HepG2 (cell line): Measurements from ENCODE around the gene EIF4G3. TPM values are rescaled to one million over a fixed set of nuclear protein-coding genes. Genes with fewer than 3 reads are reported as not detected.
A peak's percentile ranks its signal among the peaks of the same experiment; 100 is the strongest.
"Not testable (repeated sequence)": the region's sequence is repeated elsewhere in the genome, so short reads cannot be mapped to it uniquely, and the experiment has no call there.

Source experiments
- ATAC-seq: fragments of 200-7000 bp; cut with Tn5 transposase; 3 replicates; pipeline ENCODE4 v1.9.1; 2020; ENCODE audit warnings: mild to moderate bottlenecking, moderate library complexity
- BruUV-seq: library from RNA; stranded (reverse); fragments of 400-500 nt; replicated peaks from 2 replicates; lab custom pipeline; 2021; lab: Mats Ljungman, UMichigan
- CTCF ChIA-PET: fragments of 300-600 bp; formaldehyde crosslinking; extraction: SDS; loops from one replicate; lab custom pipeline; 2021; ENCODE audit warnings: low total read pairs, inconsistent platforms, low intra/inter-chr PET ratio; lab: Yijun Ruan, JAX
- POLR2A ChIA-PET: fragments of 350-600 bp; sonication (Branson Sonifier 250); formaldehyde crosslinking; loops from one replicate; lab custom pipeline; 2020; ENCODE audit warnings: antibody characterized with exemption, inconsistent platforms; lab: Yijun Ruan, JAX
- DNase-seq: peaks from one replicate; pipeline ENCODE4 v3.0.0-alpha.2; 2015; ENCODE audit warnings: low spot score
- FAIRE-seq: peaks from 3 replicates; lab custom pipeline; 2011; peaks lifted over from hg19 to GRCh38; lab: Jason Lieb, UNC
- H2AFZ ChIP-seq: one replicate; pipeline ENCODE4 v1.6.1; 2011; ENCODE audit warnings: low read length, inconsistent platforms
- H3K27ac ChIP-seq: fragments of 300-600 bp; 3 replicates; pipeline ENCODE4 v1.8.0; 2011; ENCODE audit warnings: mixed run types, mild to moderate bottlenecking, mixed read lengths, low read length, inconsistent platforms; ENCODE audit not compliant: insufficient read depth; ENCODE audit errors: extremely low read length
- H3K27me3 ChIP-seq, 2 experiments: fragments of 200-600 bp in 1 of 2; 2 replicates in 1 of 2; 3 replicates in 1 of 2; pipeline versions ENCODE4 v1.6.0 to v1.8.0; 2011; ENCODE audit warnings: low read length in 2 of 2, mild to moderate bottlenecking in 2 of 2, moderate library complexity in 2 of 2, inconsistent platforms in 1 of 2; ENCODE audit not compliant: insufficient read depth in 2 of 2, control insufficient read depth in 1 of 2
- H3K36me3 ChIP-seq, 2 experiments: fragments of 200-600 bp in 1 of 2; replicated peaks in 1 of 2; 2 replicates in 1 of 2; 3 replicates in 1 of 2; pipeline versions ENCODE4 v1.5.1 to v1.8.0; 2011; ENCODE audit warnings: low read length in 2 of 2, inconsistent platforms in 1 of 2; ENCODE audit not compliant: insufficient read depth in 2 of 2, control insufficient read depth in 1 of 2
- H3K4me1 ChIP-seq: 2 replicates; pipeline ENCODE4 v1.5.1; 2012; ENCODE audit warnings: low read length, inconsistent platforms; ENCODE audit not compliant: insufficient read depth
- H3K4me2 ChIP-seq: 2 replicates; pipeline ENCODE4 v1.6.0; 2011; ENCODE audit warnings: low read depth, low read length, inconsistent platforms
- H3K4me3 ChIP-seq, 3 experiments: fragments of 200-600 bp in 1 of 3; sonication (generic), shearing (Covaris generic) in 1 of 3; replicated peaks in 1 of 3; 2 replicates each; pipeline ENCODE4 v1.5.1; 2011 to 2016; ENCODE audit warnings: low read length in 3 of 3, inconsistent platforms in 2 of 3, low read depth in 2 of 3, mild to moderate bottlenecking in 2 of 3, control low read depth in 1 of 3, mixed read lengths in 1 of 3; ENCODE audit not compliant: insufficient read depth in 1 of 3
- H3K79me2 ChIP-seq: one replicate; pipeline ENCODE4 v1.6.1; 2011; ENCODE audit warnings: low read length, inconsistent platforms; ENCODE audit not compliant: insufficient read depth
- H3K9ac ChIP-seq: 2 replicates; pipeline ENCODE4 v1.6.0; 2011; ENCODE audit warnings: mild to moderate bottlenecking, low read depth, low read length, inconsistent platforms; ENCODE audit not compliant: insufficient read depth
- H3K9me3 ChIP-seq: 2 replicates; pipeline ENCODE4 v1.5.1; 2012; ENCODE audit warnings: mild to moderate bottlenecking, low read length
- H4K20me1 ChIP-seq: 2 replicates; pipeline ENCODE4 v1.6.0; 2011; ENCODE audit warnings: inconsistent platforms, mild to moderate bottlenecking, low read length, moderate library complexity; ENCODE audit not compliant: insufficient read depth
- BHLHE40 ChIP-seq: IDR thresholded peaks from 2 replicates; pipeline ENCODE4 v1.6.1; 2011; ENCODE audit warnings: low read length, improper control_type of control experiment
- CEBPG ChIP-seq: IDR thresholded peaks from 2 replicates; pipeline ENCODE4 v1.6.1; 2016
- FOXP4 ChIP-seq: sonication (generic); formaldehyde crosslinking; IDR thresholded peaks from 2 replicates; pipeline ENCODE4 v1.4.0; 2020; ENCODE audit warnings: missing genetic modification reagents
- GFI1 ChIP-seq: sonication (generic); formaldehyde crosslinking; IDR thresholded peaks from 2 replicates; pipeline ENCODE4 v1.5.0; 2020; ENCODE audit warnings: missing genetic modification reagents, mild to moderate bottlenecking, borderline replicate concordance
- HNF4A ChIP-seq: sonication (generic); formaldehyde crosslinking; IDR thresholded peaks from 2 replicates; pipeline ENCODE4 v1.4.0; 2020; ENCODE audit warnings: missing genetic modification reagents
- LCORL ChIP-seq, 2 experiments: fragments of 450-650 bp in 1 of 2; sonication (generic) in 1 of 2; formaldehyde crosslinking in 1 of 2; IDR thresholded peaks; 2 replicates each; pipeline versions ENCODE4 v1.5.0 to v1.6.1; 2017 to 2020; ENCODE audit warnings: antibody characterized with exemption in 1 of 2, missing genetic modification reagents in 1 of 2
- NR2C2 ChIP-seq: sonication (generic); formaldehyde crosslinking; IDR thresholded peaks from 2 replicates; pipeline ENCODE4 v1.4.0; 2020; ENCODE audit warnings: missing genetic modification reagents, mild to moderate bottlenecking, moderate library complexity, borderline replicate concordance
- NR2F1 ChIP-seq, 2 experiments: fragments of 450-650 bp in 1 of 2; formaldehyde crosslinking in 1 of 2; IDR thresholded peaks; 2 replicates each; pipeline versions ENCODE4 v1.5.0 to v1.6.1; 2016 to 2020; ENCODE audit warnings: mild to moderate bottlenecking in 1 of 2, missing compliant biosample characterization in 1 of 2, missing genetic modification reagents in 1 of 2, moderate library complexity in 1 of 2
- POGK ChIP-seq: sonication (generic); formaldehyde crosslinking; conservative IDR thresholded peaks from 2 replicates; pipeline ENCODE4 v1.8.0; 2022; ENCODE audit warnings: mild to moderate bottlenecking, moderate library complexity, missing genetic modification reagents
- RARA ChIP-seq: IDR thresholded peaks from 2 replicates; pipeline ENCODE4 v1.6.1; 2016; ENCODE audit warnings: missing genetic modification reagents, missing compliant biosample characterization
- RXRA ChIP-seq: sonication (generic); formaldehyde crosslinking; IDR thresholded peaks from 2 replicates; pipeline ENCODE4 v1.5.1; 2020; ENCODE audit warnings: missing genetic modification reagents
- TARDBP ChIP-seq: sonication (generic); formaldehyde crosslinking; IDR thresholded peaks from 2 replicates; pipeline ENCODE4 v1.8.0; 2022; ENCODE audit warnings: mild to moderate bottlenecking, missing genetic modification reagents
- ZMYM3 ChIP-seq: sonication (generic); formaldehyde crosslinking; IDR thresholded peaks from 2 replicates; pipeline ENCODE4 v1.5.1; 2020; ENCODE audit warnings: mild to moderate bottlenecking, missing genetic modification reagents
- ZNF121 ChIP-seq: sonication (generic); formaldehyde crosslinking; IDR thresholded peaks from 2 replicates; pipeline ENCODE4 v1.5.0; 2020; ENCODE audit warnings: mild to moderate bottlenecking, missing genetic modification reagents
- ZNF709 ChIP-seq: sonication (generic); formaldehyde crosslinking; IDR thresholded peaks from 2 replicates; pipeline ENCODE4 v1.5.0; 2020; ENCODE audit warnings: mild to moderate bottlenecking, missing genetic modification reagents
- whole genome bisulfite sequencing: methylation state at CpG from one replicate; pipeline ENCODE4 v1.1.6; 2017; ENCODE audit warnings: low lambda C conversion rate; 5-methylcytosine and 5-hydroxymethylcytosine counted together
- in situ Hi-C: cut with HindIII; loops from 2 replicates; pipeline ENCODE4 v1.10.0; 2017; ENCODE audit warnings: low pct_unique_long_range_greater_than_20kb; ENCODE audit not compliant: extremely low pct_ligation_motif_present
- intact Hi-C: fragments of 100-400 bp; cut with micrococcal nuclease; formaldehyde crosslinking; loops from one replicate; pipeline ENCODE4 v1.10.0; 2022; ENCODE audit not compliant: unreplicated experiment
- polyA plus RNA-seq, 8 experiments: library from polyadenylated mRNA; depleted of rRNA in 3 of 8; stranded (reverse) in 7 of 8; unstranded in 1 of 8; fragments of >200 nt; fragmentation: Illumina TruSeq in 4 of 8; extraction: Trizol in 4 of 8; gene quantifications; 2 replicates each; pipeline versions ENCODE4 v1.2.1 to v1.2.3, GENCODE V29; 2011 to 2016; ENCODE audit warnings: low read depth in 4 of 8, missing spikeins in 1 of 8, mixed read lengths in 1 of 8; ENCODE audit not compliant: insufficient read depth in 1 of 8
- total RNA-seq, 5 experiments: library from RNA; depleted of rRNA; stranded (reverse); fragments of >200 nt; fragmentation: Illumina TruSeq; extraction: Trizol; gene quantifications; 2 replicates each; pipeline ENCODE4 v1.2.3, GENCODE V29; 2016; ENCODE audit warnings: low read depth in 1 of 5

EIF4G3 gene
- total and polyA plus RNA-seq, 2 of the 13 experiments (the other 11 are each of a cell fraction or from before 2014, with no cell fraction given): 22.2 to 27.6 TPM

- H3K79me2 ChIP-seq: peaks cover 6% of the 10 kb centered on the region
- no peak for ATAC-seq
- intact Hi-C loops (no loop called here), in situ Hi-C loops (no loop called here)
- H3K4me3 ChIP-seq: no peak overlapping the region
- no peak for FAIRE-seq
- POLR2A ChIA-PET: no interaction called here
- no peak for TF ChIP-seq ZNF709 (CRISPR knock-in tag)
- peak; percentile 78 for TF ChIP-seq ZNF121 (CRISPR knock-in tag)
- H3K27me3 ChIP-seq: no peaks in the 10 kb centered on the region; a peak in 1 of 5 replicates
- H3K4me2 ChIP-seq: no peak overlapping the region
- H3K9ac ChIP-seq: no peak overlapping the region
- BruUV-seq: no TSS peak
- no peak overlapping the region for H3K27ac ChIP-seq
- no peak overlapping the region for H2AFZ ChIP-seq
- CTCF ChIA-PET: no interaction called here
- no peaks in the 10 kb centered on the region for H3K9me3 ChIP-seq
- WGBS: 77% methylated on average over 3 of the region's 3 CpGs
- peaks cover 23% of the 10 kb centered on the region for H3K4me1 ChIP-seq
- peaks cover 5% of the 10 kb centered on the region for H4K20me1 ChIP-seq
- no peak for DNase-seq
- H3K36me3 ChIP-seq: no peaks in the 10 kb centered on the region
These were observed 385.9 kb downstream of the EIF4G3 start for GRCh38 chr1:20790785-20791184.

GRCh38 chr1:20789598-20789997, 387.1 kb downstream of the EIF4G3 start:
- not testable (repeated sequence) for ATAC-seq
- TF ChIP-seq HNF4A (CRISPR knock-in tag): peak; percentile 37
- TF ChIP-seq RXRA (CRISPR knock-in tag): peak; percentile 38; the same call in 1 of the 2 replicates
- TF ChIP-seq BHLHE40: peak; percentile 83
- 0 out of 2 replicates have a peak, but pooled peaks have one; percentile 36 for TF ChIP-seq POGK (CRISPR knock-in tag)
- 0 out of 2 replicates have a peak, but pooled peaks have one; percentile 25 for TF ChIP-seq CEBPG (CRISPR knock-in tag)
- peak; percentile 32; the same call in 1 of the 2 replicates for TF ChIP-seq GFI1 (CRISPR knock-in tag)
- 0 out of 2 replicates have a peak, but pooled peaks have one; percentile 22 for TF ChIP-seq TARDBP (CRISPR knock-in tag)
- peak; percentile 69 for TF ChIP-seq RARA
- TF ChIP-seq LCORL (IDR thresholded peaks at IDR 0.05): peak; percentile 47; the same call in 1 of the 2 replicates
- peak; percentile 46; the same call in 1 of the 2 replicates for TF ChIP-seq LCORL (CRISPR knock-in tag; IDR thresholded peaks at IDR 0.05)
- TF ChIP-seq NR2C2 (CRISPR knock-in tag): peak; percentile 61; the same call in 1 of the 2 replicates
- 0 out of 2 replicates have a peak, but pooled peaks have one; percentile 8 for TF ChIP-seq ZMYM3 (CRISPR knock-in tag)
- peak in 1 of 2 experiments; percentile 38; a peak in 1 of 4 replicates for TF ChIP-seq NR2F1 (CRISPR knock-in tag; IDR thresholded peaks at IDR 0.05)
- TF ChIP-seq FOXP4 (CRISPR knock-in tag): peak; percentile 26; the same call in 1 of the 2 replicates

More at GRCh38 chr1:20789598-20789997, 387.1 kb downstream of the EIF4G3 start:
- H3K27ac ChIP-seq, in situ Hi-C loops, H3K36me3 ChIP-seq, H3K27me3 ChIP-seq, POLR2A ChIA-PET, H3K9ac ChIP-seq, H2AFZ ChIP-seq, FAIRE-seq, BruUV-seq, CTCF ChIA-PET, H3K9me3 ChIP-seq: not testable (repeated sequence)
- Histone ChIP-seq H3K4me1 (peaks cover 30% of the 10 kb centered on the region), H3K79me2 (peaks cover 18% of the 10 kb centered on the region), H4K20me1 (peaks cover 17% of the 10 kb centered on the region), H3K4me3 (peak overlapping the region in 1 of 3 experiments; percentile 34; a peak in 1 of 6 replicates), H3K4me2 (peak overlapping the region; percentile 59)
- peak; percentile 24 for DNase-seq
- intact Hi-C loops: loop anchor here (10.0 kb wide), 1 partner anchor 105 kb away; no protein-coding TSS in a partner anchor
- 18% methylated on average over 9 of the region's 9 CpGs for WGBS
